ENCODE results near the gene TNFRSF19.
"Not testable (repeated sequence)": the region's sequence is repeated elsewhere in the genome, so short reads cannot be mapped to it uniquely, and the experiment has no call there.

Gene TNFRSF19

GRCh38 chr13:23570099-23570920 is at the start of gene TNFRSF19:
TSS of gene TNFRSF19 (plus strand) at chr13:23570412. CDS start at chr13:23590184, 19,772 bp downstream.
- peak; percentile 16 for FAIRE-seq
- no peak for TF ChIP-seq CTCF (IDR thresholded peaks at IDR 0.05; ENCODE audit: insufficient read depth, missing control alignments)
- DNase-seq (ENCODE audit: insufficient read length, low spot score) = no peak

- not testable (repeated sequence) for DNase-seq (ENCODE audit: insufficient read length, low spot score); FAIRE-seq
Measured at GRCh38 chr13:23529926-23530325, 40.3 kb upstream of the TNFRSF19 start.

- no peak for FAIRE-seq
- no peak for TF ChIP-seq CTCF (IDR thresholded peaks at IDR 0.05; ENCODE audit: insufficient read depth, missing control alignments)
- no peak for DNase-seq (ENCODE audit: insufficient read length, low spot score)
Measured at GRCh38 chr13:23531446-23531845, 38.8 kb upstream of the TNFRSF19 start.

GRCh38 chr13:23534090-23534489 is 36.1 kb upstream of the TNFRSF19 start:
- no peak for FAIRE-seq
- TF ChIP-seq CTCF (IDR thresholded peaks at IDR 0.05; ENCODE audit: insufficient read depth, missing control alignments) = no peak
- no peak for DNase-seq (ENCODE audit: insufficient read length, low spot score)

- FAIRE-seq (no peak), DNase-seq (ENCODE audit: insufficient read length, low spot score) (no peak)
- no peak for TF ChIP-seq CTCF (IDR thresholded peaks at IDR 0.05; ENCODE audit: insufficient read depth, missing control alignments)
Measured at GRCh38 chr13:23541221-23541824, 28.9 kb upstream of the TNFRSF19 start.

DNA sequence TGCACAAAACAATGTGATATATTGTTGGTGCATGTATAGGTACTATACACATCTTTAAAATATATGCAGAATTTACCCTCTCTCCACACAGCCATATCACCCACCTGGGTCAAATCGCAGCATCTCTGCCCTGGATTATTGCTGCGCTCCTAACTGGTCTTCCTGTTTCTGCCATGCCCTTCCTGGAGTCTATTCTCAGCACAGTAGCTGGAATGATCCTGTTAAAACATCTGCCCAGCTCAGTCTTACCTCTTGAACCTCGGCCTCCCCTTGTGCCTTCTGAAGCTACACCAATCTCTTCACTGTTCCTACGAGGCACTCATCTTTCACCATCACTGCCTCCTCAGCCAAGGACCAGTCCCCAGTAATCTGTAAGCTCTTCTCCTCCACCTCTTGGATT is 25.5 kb upstream of the TNFRSF19 start:
- FAIRE-seq (no peak), DNase-seq (ENCODE audit: insufficient read length, low spot score) (no peak)
- TF ChIP-seq CTCF (IDR thresholded peaks at IDR 0.05; ENCODE audit: insufficient read depth, missing control alignments) = no peak

GRCh38 chr13:23547000-23547590 is 23.1 kb upstream of the TNFRSF19 start:
- no peak for FAIRE-seq
- DNase-seq (ENCODE audit: insufficient read length, low spot score) = no peak
- no peak for TF ChIP-seq CTCF (IDR thresholded peaks at IDR 0.05; ENCODE audit: insufficient read depth, missing control alignments)

All from D721Med (cell line).